C4-2B (cell line): ENCODE measurements around the gene KIF21A.

Experiments
- H3K27ac ChIP-seq: fragments of 450-650 bp; 2 replicates; pipeline ENCODE4 v1.5.1; 2017
- CTCF ChIP-seq: fragments of 450-650 bp; conservative IDR thresholded peaks from 2 replicates; pipeline ENCODE4 v1.5.1; 2017; ENCODE audit warnings: mild to moderate bottlenecking
- ZFX ChIP-seq: fragments of 450-650 bp; IDR thresholded peaks from 2 replicates; pipeline ENCODE4 v1.6.1; 2017

The KIF21A gene

DNA sequence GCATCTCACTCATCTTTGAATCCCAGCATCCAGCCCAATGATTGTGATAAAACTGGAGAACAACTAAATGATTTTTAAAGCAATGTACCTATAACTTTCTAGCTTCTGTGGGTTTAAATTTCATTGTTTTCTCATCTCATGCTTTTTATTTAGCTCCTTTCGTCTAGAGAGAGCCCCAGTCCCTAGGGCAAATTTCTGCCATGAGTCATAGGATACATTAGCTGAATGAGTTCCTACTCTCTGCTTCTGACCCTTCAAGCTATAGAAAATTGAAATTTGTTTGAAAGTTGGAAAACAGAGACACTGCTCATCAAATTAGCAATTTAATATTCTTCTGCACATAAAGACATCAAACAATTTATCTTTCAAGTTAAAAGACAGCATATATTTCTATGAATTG lies 113.9 kb downstream of the KIF21A start:
- no peak overlapping the region for H3K27ac ChIP-seq
- TF ChIP-seq CTCF (no peak), ZFX (no peak)

- no peak for TF ChIP-seq ZFX
- no peak for TF ChIP-seq CTCF
- no peak overlapping the region for H3K27ac ChIP-seq
These were observed 115.0 kb downstream of the KIF21A start for GRCh38 chr12:39327965-39328364.

DNA sequence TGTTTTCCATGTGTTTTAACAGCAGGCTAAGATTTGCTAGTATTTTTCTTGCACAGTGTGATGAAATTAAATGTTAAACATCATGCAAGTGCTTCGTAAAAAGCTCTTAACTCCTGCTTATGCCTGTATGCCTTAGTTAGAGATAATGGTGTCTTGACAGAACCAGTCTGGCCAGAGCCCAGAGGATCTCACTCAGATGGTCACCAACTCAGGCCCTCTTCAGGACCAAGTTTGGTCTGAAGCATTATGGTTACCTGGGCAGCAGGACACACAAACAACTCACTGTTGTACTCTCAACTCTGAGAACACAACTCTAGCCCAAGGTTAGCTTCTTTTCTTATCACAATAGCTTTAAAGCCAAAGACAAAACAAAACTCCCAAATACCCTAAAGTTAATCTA lies 115.4 kb downstream of the KIF21A start:
- no peak for TF ChIP-seq CTCF
- no peak for TF ChIP-seq ZFX
- H3K27ac ChIP-seq, result no peak overlapping the region

DNA sequence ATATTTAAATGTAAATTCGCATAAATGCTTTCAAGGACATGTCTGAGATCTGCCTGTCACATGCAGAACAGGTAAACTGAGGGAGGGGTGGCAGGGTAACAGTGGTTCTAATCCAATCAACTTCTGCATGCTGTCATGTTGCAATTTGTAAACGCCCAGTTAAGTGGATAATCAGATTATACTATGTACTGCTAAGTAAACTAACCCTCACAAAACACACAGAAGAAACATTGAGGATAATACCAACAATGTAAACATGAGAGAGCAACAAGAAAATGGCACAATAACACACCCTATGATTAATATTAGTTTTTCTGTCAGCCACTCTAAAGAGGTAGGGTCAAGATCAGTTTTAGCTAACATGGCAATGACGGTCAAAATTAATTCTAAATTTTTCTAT lies 123.7 kb downstream of the KIF21A start:
- no peak for TF ChIP-seq ZFX
- no peak overlapping the region for H3K27ac ChIP-seq

- H3K27ac ChIP-seq, result no peak overlapping the region
- TF ChIP-seq CTCF (no peak), ZFX (no peak)
These were observed 128.4 kb downstream of the KIF21A start for GRCh38 chr12:39314547-39314946.

- H3K27ac ChIP-seq, result no peak overlapping the region
- TF ChIP-seq CTCF, result no peak
- TF ChIP-seq ZFX, result no peak
These were observed 133.4 kb downstream of the KIF21A start for GRCh38 chr12:39309516-39309915.

DNA sequence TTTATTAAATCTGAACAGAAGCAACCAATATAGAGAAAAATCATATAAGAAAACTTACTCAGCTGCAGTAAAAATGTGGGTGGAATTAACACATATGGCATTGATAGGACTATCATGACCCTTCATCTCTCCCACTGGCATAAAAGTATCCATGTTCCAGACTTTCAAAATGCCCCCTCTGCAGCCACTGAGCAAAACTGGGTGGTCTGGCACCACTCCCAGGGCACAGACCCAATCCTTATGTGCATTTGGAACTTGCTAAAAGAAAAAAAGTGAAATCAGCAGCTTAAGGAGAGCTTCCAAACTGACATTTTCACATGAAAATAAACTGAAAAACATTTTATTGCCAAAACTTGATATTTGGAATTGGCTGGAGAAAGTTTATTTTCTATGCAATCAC lies 141.5 kb downstream of the KIF21A start:
- TF ChIP-seq CTCF (no peak), ZFX (no peak)
- no peak overlapping the region for H3K27ac ChIP-seq

- H3K27ac ChIP-seq, result no peak overlapping the region
- TF ChIP-seq CTCF, result no peak
- no peak for TF ChIP-seq ZFX
These were observed 142.1 kb downstream of the KIF21A start for GRCh38 chr12:39300799-39301198.
